GM23338 (cell line): ENCODE data around the gene CAPN8.

Source experiments
- CREB1 ChIP-seq: fragments of 250-450 bp; sonication (Bioruptor Pico); IDR thresholded peaks from 2 replicates; pipeline ENCODE4 v1.5.0; 2020; ENCODE audit warnings: low read depth, mild to moderate bottlenecking, moderate library complexity
- CTCF ChIP-seq, 2 experiments: fragments of 200-600 bp in 1 of 2; sonication (generic) in 1 of 2; conservative IDR thresholded peaks; 2 replicates each; pipeline versions ENCODE4 v1.5.1 to v1.6.1; 2016 to 2017; ENCODE audit warnings: antibody characterized with exemption in 2 of 2, low read depth in 2 of 2, mild to moderate bottlenecking in 2 of 2, moderate library complexity in 1 of 2
- EZH2 ChIP-seq: fragments of 200-600 bp; sonication (generic); IDR thresholded peaks from one replicate; pipeline ENCODE4 v1.8.0; 2017; ENCODE audit warnings: antibody characterized with exemption, mild to moderate bottlenecking, low read depth; ENCODE audit not compliant: unreplicated experiment
- EZH2phosphoT487 ChIP-seq: fragments of 200-600 bp; sonication (generic); IDR thresholded peaks from one replicate; pipeline ENCODE4 v1.8.1; 2018; ENCODE audit warnings: antibody characterized with exemption; ENCODE audit not compliant: unreplicated experiment
- JUNB ChIP-seq: IDR thresholded peaks from one replicate; pipeline ENCODE4 v1.6.1; 2016; ENCODE audit warnings: antibody characterized with exemption; ENCODE audit not compliant: unreplicated experiment
- NANOG ChIP-seq: IDR thresholded peaks from 2 replicates; pipeline ENCODE4 v1.6.1; 2016; ENCODE audit warnings: antibody characterized with exemption, borderline replicate concordance
- POLR2AphosphoS5 ChIP-seq: IDR thresholded peaks from 2 replicates; pipeline ENCODE4 v1.6.1; 2016; ENCODE audit warnings: antibody characterized with exemption, low read depth
- REST ChIP-seq: IDR thresholded peaks from one replicate; pipeline ENCODE4 v1.6.1; 2018; ENCODE audit warnings: antibody characterized with exemption; ENCODE audit not compliant: unreplicated experiment
- STAT1 ChIP-seq: IDR thresholded peaks from one replicate; pipeline ENCODE4 v1.6.1; 2016; ENCODE audit warnings: antibody characterized with exemption; ENCODE audit not compliant: unreplicated experiment
- ZNF114 ChIP-seq: fragments of 250-450 bp; sonication (Bioruptor Pico); IDR thresholded peaks from 2 replicates; pipeline ENCODE4 v1.5.0; 2020; ENCODE audit warnings: mild to moderate bottlenecking, moderate library complexity
- ZNF331 ChIP-seq: fragments of 250-450 bp; sonication (Bioruptor Pico); IDR thresholded peaks from 2 replicates; pipeline ENCODE4 v1.5.0; 2020; ENCODE audit warnings: low read depth, mild to moderate bottlenecking, moderate library complexity

GRCh38 chr1:223680188-223680587 lies 14.7 kb upstream of the CAPN8 start:
- TF ChIP-seq CTCF (conservative IDR thresholded peaks at IDR 0.05; ENCODE audit: low read depth in 2 of 2), result no peak
- TF ChIP-seq EZH2, result no peak
- no peak for TF ChIP-seq REST
- no peak for TF ChIP-seq POLR2AphosphoS5
- TF ChIP-seq ZNF114 (CRISPR knock-in tag), result no peak
- TF ChIP-seq STAT1, result no peak
- no peak for TF ChIP-seq EZH2phosphoT487
- TF ChIP-seq CREB1 (CRISPR knock-in tag), result no peak
- TF ChIP-seq ZNF331 (CRISPR knock-in tag), result no peak
- TF ChIP-seq JUNB, result no peak
- no peak for TF ChIP-seq NANOG
